WTC11 (cell line): ENCODE results near the gene ITGA5.

Experiments used
- ATF2 ChIP-seq: sonication (generic); formaldehyde crosslinking; IDR thresholded peaks from 2 replicates; pipeline ENCODE4 v1.8.1; 2022; ENCODE audit warnings: low read depth, missing genetic modification reagents, borderline replicate concordance
- CREM ChIP-seq: sonication (generic); formaldehyde crosslinking; IDR thresholded peaks from 2 replicates; pipeline ENCODE4 v1.8.1; 2022; ENCODE audit warnings: mild to moderate bottlenecking, missing genetic modification reagents, moderate library complexity
- E2F1 ChIP-seq: sonication (generic); formaldehyde crosslinking; IDR thresholded peaks from 2 replicates; pipeline ENCODE4 v1.8.0; 2022; ENCODE audit warnings: mild to moderate bottlenecking, missing genetic modification reagents
- E2F4 ChIP-seq: sonication (generic); formaldehyde crosslinking; IDR thresholded peaks from 2 replicates; pipeline ENCODE4 v1.8.1; 2022; ENCODE audit warnings: low read depth, mild to moderate bottlenecking, moderate library complexity, missing genetic modification reagents, borderline replicate concordance
- NR3C1 ChIP-seq: sonication (generic); formaldehyde crosslinking; conservative IDR thresholded peaks from 2 replicates; pipeline ENCODE4 v1.8.1; 2023; ENCODE audit warnings: low read depth, mild to moderate bottlenecking, missing genetic modification reagents

GRCh38 chr12:54352891-54353874 is 65.9 kb downstream of the ITGA5 start:
- TF ChIP-seq E2F1 (CRISPR knock-in tag) (no peak), E2F4 (CRISPR knock-in tag) (no peak), CREM (CRISPR knock-in tag) (no peak), NR3C1 (no peak), ATF2 (CRISPR knock-in tag) (no peak)
